ENCODE measurements around the gene DGLUCY. TPM values are rescaled to one million over a fixed set of nuclear protein-coding genes. Genes with fewer than 3 reads are reported as not detected.

The DGLUCY gene
- total RNA-seq, 1 donor from 2014 or later, result 8.3 TPM

- no peak overlapping the region for H3K4me3 Mint-ChIP-seq (ENCODE audit: unreplicated experiment)
- no peak overlapping the region for H3K27ac Mint-ChIP-seq (ENCODE audit: unreplicated experiment)
- no peaks in the 10 kb centered on the region for H3K36me3 Mint-ChIP-seq (ENCODE audit: unreplicated experiment)
- H3K4me1 Mint-ChIP-seq (ENCODE audit: low read depth, unreplicated experiment), result no peaks in the 10 kb centered on the region
- DNase-seq, result no peak
- no peak for TF ChIP-seq CTCF (IDR thresholded peaks at IDR 0.05; ENCODE audit: partially characterized antibody, unreplicated experiment)
- H3K27me3 Mint-ChIP-seq (ENCODE audit: unreplicated experiment), result peaks cover 5% of the 10 kb centered on the region
- H3K9me3 Mint-ChIP-seq (ENCODE audit: unreplicated experiment), result peaks cover 2% of the 10 kb centered on the region
Observed at GRCh38 chr14:91135039-91135438, 21.2 kb downstream of the DGLUCY start.

GRCh38 chr14:91138511-91139359 is 24.9 kb downstream of the DGLUCY start:
- no peak for DNase-seq
- H3K9me3 Mint-ChIP-seq (ENCODE audit: unreplicated experiment), result peaks cover 2% of the 10 kb centered on the region
- H3K4me1 Mint-ChIP-seq (ENCODE audit: low read depth, unreplicated experiment), result no peaks in the 10 kb centered on the region
- H3K27me3 Mint-ChIP-seq (ENCODE audit: unreplicated experiment), result peaks cover 5% of the 10 kb centered on the region
- no peak overlapping the region for H3K4me3 Mint-ChIP-seq (ENCODE audit: unreplicated experiment)
- no peak overlapping the region for H3K27ac Mint-ChIP-seq (ENCODE audit: unreplicated experiment)
- peak; percentile 22 for TF ChIP-seq CTCF (IDR thresholded peaks at IDR 0.05; ENCODE audit: partially characterized antibody, unreplicated experiment)
- H3K36me3 Mint-ChIP-seq (ENCODE audit: unreplicated experiment), result no peaks in the 10 kb centered on the region

- H3K27ac Mint-ChIP-seq (ENCODE audit: unreplicated experiment), result no peak overlapping the region
- TF ChIP-seq CTCF (IDR thresholded peaks at IDR 0.05; ENCODE audit: partially characterized antibody, unreplicated experiment), result no peak
Observed at GRCh38 chr14:91139776-91140175, 25.9 kb downstream of the DGLUCY start.

GRCh38 chr14:91140672-91141071 is 26.8 kb downstream of the DGLUCY start:
- TF ChIP-seq CTCF (IDR thresholded peaks at IDR 0.05; ENCODE audit: partially characterized antibody, unreplicated experiment), result peak; percentile 26
- no peak for DNase-seq
- Mint-ChIP-seq H3K27ac (ENCODE audit: unreplicated experiment) (no peak overlapping the region), H3K27me3 (ENCODE audit: unreplicated experiment) (peaks cover 2% of the 10 kb centered on the region), H3K9me3 (ENCODE audit: unreplicated experiment) (peaks cover 2% of the 10 kb centered on the region), H3K4me3 (ENCODE audit: unreplicated experiment) (no peak overlapping the region), H3K4me1 (ENCODE audit: low read depth, unreplicated experiment) (no peaks in the 10 kb centered on the region), H3K36me3 (ENCODE audit: unreplicated experiment) (no peaks in the 10 kb centered on the region)

More at GRCh38 chr14:91139776-91140175, 25.9 kb downstream of the DGLUCY start:
- Mint-ChIP-seq H3K4me1 (ENCODE audit: low read depth, unreplicated experiment) (no peaks in the 10 kb centered on the region), H3K36me3 (ENCODE audit: unreplicated experiment) (no peaks in the 10 kb centered on the region), H3K9me3 (ENCODE audit: unreplicated experiment) (peaks cover 2% of the 10 kb centered on the region), H3K4me3 (ENCODE audit: unreplicated experiment) (no peak overlapping the region), H3K27me3 (ENCODE audit: unreplicated experiment) (peaks cover 5% of the 10 kb centered on the region)
- no peak for DNase-seq

GRCh38 chr14:91142214-91142668 is 28.4 kb downstream of the DGLUCY start:
- H3K9me3 Mint-ChIP-seq (ENCODE audit: unreplicated experiment), result peaks cover 2% of the 10 kb centered on the region

More at GRCh38 chr14:91142214-91142668, 28.4 kb downstream of the DGLUCY start:
- no peak overlapping the region for H3K27ac Mint-ChIP-seq (ENCODE audit: unreplicated experiment)
- H3K4me1 Mint-ChIP-seq (ENCODE audit: low read depth, unreplicated experiment), result no peaks in the 10 kb centered on the region
- H3K4me3 Mint-ChIP-seq (ENCODE audit: unreplicated experiment), result no peak overlapping the region
- no peak for DNase-seq
- no peak for TF ChIP-seq CTCF (IDR thresholded peaks at IDR 0.05; ENCODE audit: partially characterized antibody, unreplicated experiment)
- H3K27me3 Mint-ChIP-seq (ENCODE audit: unreplicated experiment), result peaks cover 2% of the 10 kb centered on the region
- no peaks in the 10 kb centered on the region for H3K36me3 Mint-ChIP-seq (ENCODE audit: unreplicated experiment)

Data from glutamatergic neuron (in vitro differentiated cells).